NCI-H524 (cell line): ENCODE results near the gene BLM.
"Not testable (repeated sequence)": the region's sequence is repeated elsewhere in the genome, so short reads cannot be mapped to it uniquely, and the experiment has no call there.

Experiments
- DNase-seq, 2 experiments: peaks; one replicate each; lab custom pipeline; 2025; lab: John Stamatoyannopoulos, UW

Gene BLM

GRCh38 chr15:90740545-90740944 lies 23.4 kb downstream of the BLM start:
- DNase-seq = not testable (repeated sequence)

- DNase-seq = no peak
These were observed 24.9 kb downstream of the BLM start for GRCh38 chr15:90742087-90742486.

- no peak for DNase-seq
These were observed 26.3 kb downstream of the BLM start for GRCh38 chr15:90743407-90743806.

- no peak for DNase-seq
These were observed 27.7 kb downstream of the BLM start for GRCh38 chr15:90744759-90745402.

GRCh38 chr15:90749754-90750153 lies 32.6 kb downstream of the BLM start:
- no peak for DNase-seq

GRCh38 chr15:90750186-90750585 lies 33.0 kb downstream of the BLM start:
- no peak for DNase-seq

- DNase-seq = peak in 1 of 2 experiments; percentile 19
These were observed 34.2 kb downstream of the BLM start for GRCh38 chr15:90751300-90751825.

- no peak for DNase-seq
These were observed 39.8 kb downstream of the BLM start for GRCh38 chr15:90756916-90757315.

- no peak for DNase-seq
These were observed 40.3 kb downstream of the BLM start for GRCh38 chr15:90757461-90757860.

- no peak for DNase-seq
These were observed 43.6 kb downstream of the BLM start for GRCh38 chr15:90760661-90761232.

- DNase-seq = no peak
These were observed 44.5 kb downstream of the BLM start for GRCh38 chr15:90761629-90762028.

GRCh38 chr15:90762109-90762508 lies 45.0 kb downstream of the BLM start:
- no peak for DNase-seq

- peak in 1 of 2 experiments; percentile 58 for DNase-seq
These were observed 46.4 kb downstream of the BLM start for GRCh38 chr15:90763366-90764099.

GRCh38 chr15:90765531-90765930 lies 48.4 kb downstream of the BLM start:
- no peak for DNase-seq

- DNase-seq = no peak
These were observed 48.8 kb downstream of the BLM start for GRCh38 chr15:90765966-90766365.

- no peak for DNase-seq
These were observed 52.2 kb downstream of the BLM start for GRCh38 chr15:90769375-90769774.

- no peak for DNase-seq
These were observed 56.3 kb downstream of the BLM start for GRCh38 chr15:90773485-90773884.

- DNase-seq = no peak
These were observed 57.8 kb downstream of the BLM start for GRCh38 chr15:90774731-90775514.

GRCh38 chr15:90780916-90781315 lies 63.8 kb downstream of the BLM start:
- no peak for DNase-seq

- no peak for DNase-seq
These were observed 65.3 kb downstream of the BLM start for GRCh38 chr15:90782442-90782841.

- no peak for DNase-seq
These were observed 70.7 kb downstream of the BLM start for GRCh38 chr15:90787881-90788280.

- DNase-seq = no peak
These were observed 72.3 kb downstream of the BLM start for GRCh38 chr15:90789462-90789861.
